Inferior parietal cortex (tissue), 1 donor: ENCODE data around the gene CYP8B1.

Source experiments
- DNase-seq: peaks from one replicate; pipeline ENCODE4 v3.0.0-alpha.2; 2016; ENCODE audit errors: extremely low spot score

The CYP8B1 gene

GRCh38 chr3:42827654-42828053 lies 48.0 kb downstream of the CYP8B1 start:
- no peak for DNase-seq

- DNase-seq: no peak
These were observed 48.7 kb downstream of the CYP8B1 start for GRCh38 chr3:42827023-42827422.

GRCh38 chr3:42826141-42826540 lies 49.5 kb downstream of the CYP8B1 start:
- no peak for DNase-seq

GRCh38 chr3:42823351-42823750 lies 52.3 kb downstream of the CYP8B1 start:
- DNase-seq: no peak

GRCh38 chr3:42822828-42823227 lies 52.9 kb downstream of the CYP8B1 start:
- no peak for DNase-seq
